Right atrium auricular region (tissue), 2 donors: ENCODE measurements around the gene TSSK6. TPM values are rescaled to one million over a fixed set of nuclear protein-coding genes. Genes with fewer than 3 reads are reported as not detected.

Experiments used
- DNase-seq: peaks from one replicate; pipeline ENCODE4 v3.0.0-alpha.2; 2019; ENCODE audit warnings: low spot score
- H3K27ac ChIP-seq, 2 donors: fragments of 200-600 bp; sonication (generic); 1 replicate in 1 of 2; 2 replicates in 1 of 2; pipeline ENCODE4 v1.5.1; 2016 to 2019
- H3K27me3 ChIP-seq, 2 donors: fragments of 200-600 bp; sonication (generic); one replicate each; pipeline versions ENCODE4 v1.5.1 to v1.6.0; 2017 to 2019
- H3K36me3 ChIP-seq: fragments of 200-600 bp; sonication (generic); one replicate; pipeline ENCODE4 v1.5.1; 2016
- H3K4me1 ChIP-seq, 2 donors: fragments of 200-600 bp; sonication (generic); one replicate each; pipeline versions ENCODE4 v1.5.1 to v1.6.0; 2017 to 2019
- H3K4me3 ChIP-seq, 2 donors: fragments of 200-600 bp; sonication (generic); 1 replicate in 1 of 2; 2 replicates in 1 of 2; pipeline ENCODE4 v1.5.1; 2017 to 2019; ENCODE audit warnings: mild to moderate bottlenecking in 1 of 2, moderate library complexity in 1 of 2
- H3K9me3 ChIP-seq, 2 donors: fragments of 200-600 bp; sonication (generic); one replicate each; pipeline ENCODE4 v1.5.1; 2019
- total RNA-seq, 2 donors: library from RNA; depleted of rRNA; stranded (reverse); fragments of >200 nt; gene quantifications; one replicate each; pipeline ENCODE4 v1.1.0, GENCODE V29; 2016
- TF ChIP-seq, protein P1 (sequence below), 2 donors: fragments of 200-600 bp; sonication (generic); IDR thresholded peaks; one replicate each; pipeline ENCODE4 v1.5.1; 2019; ENCODE audit warnings: antibody characterized with exemption in 2 of 2

Gene TSSK6
- total RNA-seq, 2 donors from 2014 or later: 1.2 to 1.3 TPM

DNA sequence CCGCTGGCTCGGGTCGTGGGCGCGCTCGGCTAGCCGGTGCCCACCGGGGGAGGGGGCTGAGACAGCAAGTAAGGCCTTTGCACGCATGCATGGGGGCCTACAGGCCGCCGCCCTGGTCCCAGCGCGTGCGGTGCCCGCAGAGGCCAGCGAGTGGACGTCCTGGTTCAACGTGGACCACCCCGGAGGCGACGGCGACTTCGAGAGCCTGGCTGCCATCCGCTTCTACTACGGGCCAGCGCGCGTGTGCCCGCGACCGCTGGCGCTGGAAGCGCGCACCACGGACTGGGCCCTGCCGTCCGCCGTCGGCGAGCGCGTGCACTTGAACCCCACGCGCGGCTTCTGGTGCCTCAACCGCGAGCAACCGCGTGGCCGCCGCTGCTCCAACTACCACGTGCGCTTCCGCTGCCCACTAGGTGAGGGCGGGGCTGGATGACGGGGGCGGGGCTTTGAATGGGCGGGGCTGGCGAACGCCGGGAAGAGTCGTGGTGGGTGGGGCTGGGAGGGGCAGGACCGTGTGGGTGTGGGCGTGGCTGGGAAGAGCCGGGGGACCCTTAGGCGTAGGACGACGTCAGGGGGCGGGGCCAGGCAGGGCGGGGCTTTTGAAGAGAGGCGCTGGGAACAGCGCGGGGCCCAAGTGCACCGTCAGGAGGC, 24.8 kb upstream of the TSSK6 start:
- Histone ChIP-seq H3K9me3 (no peaks in the 10 kb centered on the region), H3K36me3 (no peaks in the 10 kb centered on the region), H3K27ac (no peak overlapping the region), H3K27me3 (peaks cover 11 to 19% of the 10 kb centered on the region in 2 donors), H3K4me1 (peaks cover 0 to 41% of the 10 kb centered on the region in 2 donors), H3K4me3 (peak overlapping the region in 1 of 2 donors; percentile 34)
- DNase-seq: no peak
- TF ChIP-seq, protein P1, sequence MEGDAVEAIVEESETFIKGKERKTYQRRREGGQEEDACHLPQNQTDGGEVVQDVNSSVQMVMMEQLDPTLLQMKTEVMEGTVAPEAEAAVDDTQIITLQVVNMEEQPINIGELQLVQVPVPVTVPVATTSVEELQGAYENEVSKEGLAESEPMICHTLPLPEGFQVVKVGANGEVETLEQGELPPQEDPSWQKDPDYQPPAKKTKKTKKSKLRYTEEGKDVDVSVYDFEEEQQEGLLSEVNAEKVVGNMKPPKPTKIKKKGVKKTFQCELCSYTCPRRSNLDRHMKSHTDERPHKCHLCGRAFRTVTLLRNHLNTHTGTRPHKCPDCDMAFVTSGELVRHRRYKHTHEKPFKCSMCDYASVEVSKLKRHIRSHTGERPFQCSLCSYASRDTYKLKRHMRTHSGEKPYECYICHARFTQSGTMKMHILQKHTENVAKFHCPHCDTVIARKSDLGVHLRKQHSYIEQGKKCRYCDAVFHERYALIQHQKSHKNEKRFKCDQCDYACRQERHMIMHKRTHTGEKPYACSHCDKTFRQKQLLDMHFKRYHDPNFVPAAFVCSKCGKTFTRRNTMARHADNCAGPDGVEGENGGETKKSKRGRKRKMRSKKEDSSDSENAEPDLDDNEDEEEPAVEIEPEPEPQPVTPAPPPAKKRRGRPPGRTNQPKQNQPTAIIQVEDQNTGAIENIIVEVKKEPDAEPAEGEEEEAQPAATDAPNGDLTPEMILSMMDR (IDR thresholded peaks at IDR 0.05): no peak

DNA sequence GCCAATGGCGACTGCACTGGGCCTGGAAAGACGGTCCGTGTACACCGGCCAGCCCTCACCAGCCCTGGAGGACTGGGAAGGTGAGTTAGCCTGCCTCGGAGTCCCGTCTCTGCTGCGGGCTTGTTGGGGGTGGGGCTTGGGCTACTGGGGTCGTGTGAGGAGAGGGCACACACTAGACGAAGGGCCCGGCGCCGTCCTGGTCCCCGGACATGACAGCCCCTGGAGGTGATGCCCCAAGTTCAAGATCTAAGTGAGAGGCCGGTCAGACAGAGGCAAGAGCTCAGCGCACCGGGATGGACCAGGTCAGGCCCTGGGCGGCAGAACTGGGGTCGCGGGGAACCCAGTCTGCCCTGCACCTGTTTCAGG, 24.3 kb upstream of the TSSK6 start:
- Histone ChIP-seq H3K27ac (no peak overlapping the region), H3K4me1 (peaks cover 0 to 41% of the 10 kb centered on the region in 2 donors), H3K4me3 (no peak overlapping the region), H3K36me3 (no peaks in the 10 kb centered on the region), H3K27me3 (peaks cover 11 to 19% of the 10 kb centered on the region in 2 donors), H3K9me3 (no peaks in the 10 kb centered on the region)
- DNase-seq: no peak
- TF ChIP-seq, protein P1 (IDR thresholded peaks at IDR 0.05): no peak

DNA sequence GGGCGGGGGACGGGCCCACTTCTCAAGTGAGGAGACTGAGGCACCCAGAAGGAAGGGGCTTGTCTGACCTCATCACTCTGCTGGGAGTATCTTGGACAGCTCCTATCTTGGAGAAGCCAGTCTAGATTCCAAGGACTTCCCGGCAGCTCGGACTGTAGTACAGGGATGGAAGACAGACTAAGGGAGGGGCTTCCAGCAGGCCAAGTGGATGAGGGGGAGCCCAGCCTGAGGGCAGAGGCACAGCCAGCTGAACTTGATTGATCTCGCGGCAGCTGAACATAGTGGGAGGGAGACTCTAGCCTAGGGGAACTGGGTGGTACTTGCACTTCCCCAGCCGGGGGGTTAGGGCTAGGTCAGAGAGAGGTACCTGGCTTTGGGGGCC, 23.4 kb upstream of the TSSK6 start:
- TF ChIP-seq, protein P1 (IDR thresholded peaks at IDR 0.05): no peak
- H3K4me3 ChIP-seq: peak overlapping the region in 1 of 2 donors; percentile 43
- H3K27ac ChIP-seq: no peak overlapping the region
- peaks cover 11 to 19% of the 10 kb centered on the region in 2 donors for H3K27me3 ChIP-seq
- DNase-seq: no peak
- H3K36me3 ChIP-seq: no peaks in the 10 kb centered on the region
- H3K4me1 ChIP-seq: peaks cover 0 to 41% of the 10 kb centered on the region in 2 donors
- H3K9me3 ChIP-seq: no peaks in the 10 kb centered on the region

DNA sequence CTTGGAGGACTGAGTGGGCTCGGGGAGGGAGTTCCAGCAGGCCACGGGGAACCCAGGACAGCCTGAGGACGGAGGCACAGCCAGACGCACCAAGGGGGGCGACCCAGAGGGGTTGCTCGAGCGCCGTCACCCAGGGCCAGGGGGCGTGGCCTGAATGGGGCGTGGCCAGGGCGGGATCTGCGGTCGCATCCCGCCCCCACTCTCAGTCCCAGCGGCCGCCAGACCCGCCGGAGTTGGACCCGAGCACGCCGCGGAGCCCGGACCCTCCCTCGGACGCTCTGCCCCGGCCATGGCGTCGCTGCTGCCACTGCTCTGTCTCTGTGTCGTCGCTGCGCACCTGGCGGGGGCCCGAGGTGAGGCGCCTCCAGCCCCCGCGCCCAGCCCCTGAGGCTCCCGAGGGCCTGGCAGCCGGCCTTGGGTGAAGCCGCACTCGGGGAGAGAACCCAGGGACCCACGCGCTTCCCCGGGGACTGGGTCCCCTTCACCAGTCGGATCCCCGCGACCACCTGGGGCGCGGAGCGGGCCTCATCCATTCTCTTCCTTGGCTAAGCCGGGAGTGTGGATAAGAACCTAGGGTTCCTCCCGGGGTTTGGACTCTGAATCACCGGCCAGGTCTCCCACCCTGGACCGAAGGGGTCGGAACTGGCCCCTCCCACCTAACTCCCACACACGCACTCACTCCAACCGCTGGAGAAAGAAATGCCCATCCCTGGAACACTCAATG, 22.9 kb upstream of the TSSK6 start, which contains the start of gene CILP2:
Gene CILP2 (plus strand): TSS at position 205 of the 724 bp plus-strand sequence. CDS start 85 bp downstream, at position 290.
- DNase-seq: no peak
- TF ChIP-seq, protein P1 (IDR thresholded peaks at IDR 0.05): no peak
- H3K27me3 ChIP-seq: peaks cover 11 to 19% of the 10 kb centered on the region in 2 donors
- no peaks in the 10 kb centered on the region for H3K36me3 ChIP-seq
- H3K4me1 ChIP-seq: peaks cover 0 to 41% of the 10 kb centered on the region in 2 donors
- no peaks in the 10 kb centered on the region for H3K9me3 ChIP-seq
- no peak within 1 kb of the TSS for H3K27ac ChIP-seq
- peak within 1 kb of the TSS; percentile 8 to 43 for H3K4me3 ChIP-seq

DNA sequence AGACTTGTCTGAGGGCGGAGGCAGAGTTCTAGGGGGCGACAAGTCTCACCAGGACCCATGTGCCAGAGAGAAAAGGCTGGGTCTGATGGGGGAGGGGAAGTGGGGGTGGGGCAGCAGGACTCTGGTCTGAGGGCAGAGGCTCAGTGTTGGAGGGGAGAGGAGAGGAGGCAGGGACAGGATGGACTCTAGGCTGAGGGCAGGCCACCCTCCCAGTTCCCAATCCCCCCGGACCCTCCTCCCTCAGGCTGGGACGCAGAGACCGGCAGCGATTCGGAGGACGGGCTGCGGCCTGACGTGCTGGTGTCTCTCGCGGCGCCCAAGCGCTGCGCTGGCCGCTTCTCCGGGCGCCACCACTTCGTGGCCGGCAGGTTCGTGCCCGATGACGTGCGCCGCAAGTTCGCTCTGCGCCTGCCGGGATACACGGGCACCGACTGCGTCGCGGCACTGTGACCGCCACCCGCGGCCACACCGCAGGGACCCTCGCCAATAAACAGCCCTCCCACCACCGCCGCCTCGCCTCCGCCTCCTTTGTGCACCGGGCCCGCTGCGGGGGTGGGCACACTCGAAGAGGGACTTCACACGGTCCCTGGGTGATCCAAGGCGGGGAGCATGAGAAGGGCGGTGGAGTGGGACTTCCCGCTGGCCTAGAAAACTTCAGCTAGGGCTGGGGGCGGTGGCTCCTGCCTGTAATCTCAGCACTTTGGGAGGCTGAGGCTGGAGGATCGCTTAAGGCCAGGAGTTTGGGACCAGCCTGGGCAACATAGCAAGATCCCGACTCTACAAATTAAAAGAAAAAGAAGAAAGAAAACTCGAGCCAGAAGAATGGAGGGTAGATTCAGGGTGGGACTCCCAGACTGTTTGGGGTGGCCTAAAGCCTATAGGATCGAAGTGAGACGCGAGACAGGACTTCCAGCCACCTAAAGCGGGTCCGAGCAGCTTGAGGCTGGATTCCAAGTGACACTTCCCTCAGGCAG, 22.0 kb upstream of the TSSK6 start:
- peaks cover 11 to 19% of the 10 kb centered on the region in 2 donors for H3K27me3 ChIP-seq
- no peak for DNase-seq
- H3K4me3 ChIP-seq: peak overlapping the region in 1 of 2 donors; percentile 43

More for the DNA sequence above, 22.0 kb upstream of the TSSK6 start:
- H3K4me1 ChIP-seq: peaks cover 0 to 44% of the 10 kb centered on the region in 2 donors
- H3K9me3 ChIP-seq: no peaks in the 10 kb centered on the region
- H3K27ac ChIP-seq: no peak overlapping the region
- no peaks in the 10 kb centered on the region for H3K36me3 ChIP-seq
- TF ChIP-seq, protein P1 (IDR thresholded peaks at IDR 0.05): no peak
